GM12865 (cell line): ENCODE results near the gene AHSP.

Experiments
- DNase-seq: peaks from one replicate; pipeline ENCODE4 v3.0.0; 2010; ENCODE audit warnings: low read depth
- H3K4me3 ChIP-seq: 2 replicates; pipeline ENCODE4 v1.5.1; 2011; ENCODE audit warnings: mild to moderate bottlenecking, low read depth, low read length, control low read depth
- CTCF ChIP-seq: IDR thresholded peaks from 2 replicates; pipeline ENCODE4 v1.5.1; 2011; ENCODE audit warnings: low read length, control low read depth, low read depth, inconsistent platforms; ENCODE audit not compliant: insufficient read depth; ENCODE audit errors: missing control alignments

Gene AHSP

GRCh38 chr16:31485571-31485970 is 42.1 kb upstream of the AHSP start:
- DNase-seq: no peak
- no peak for TF ChIP-seq CTCF
- no peak overlapping the region for H3K4me3 ChIP-seq

GRCh38 chr16:31486045-31486444 is 41.7 kb upstream of the AHSP start:
- no peak for DNase-seq
- TF ChIP-seq CTCF: no peak
- H3K4me3 ChIP-seq: no peak overlapping the region

GRCh38 chr16:31487071-31487719 is 40.5 kb upstream of the AHSP start:
- TF ChIP-seq CTCF: no peak
- peak overlapping the region; percentile 48 for H3K4me3 ChIP-seq
- no peak for DNase-seq

GRCh38 chr16:31487720-31488467 is 39.8 kb upstream of the AHSP start:
- peak; percentile 51 for DNase-seq
- peak overlapping the region; percentile 48 for H3K4me3 ChIP-seq

GRCh38 chr16:31488468-31489297 is 39.0 kb upstream of the AHSP start:
- TF ChIP-seq CTCF: no peak
- no peak overlapping the region for H3K4me3 ChIP-seq
- DNase-seq: no peak

More at GRCh38 chr16:31487720-31488467, 39.8 kb upstream of the AHSP start:
- no peak for TF ChIP-seq CTCF

GRCh38 chr16:31489298-31489564 is 38.5 kb upstream of the AHSP start:
- DNase-seq: no peak
- H3K4me3 ChIP-seq: no peak overlapping the region
- TF ChIP-seq CTCF: no peak
